SH-SY5Y (cell line): ENCODE results near the gene UBE2E3.

Experiments
- GATA2 ChIP-seq: IDR thresholded peaks from 2 replicates; pipeline ENCODE4 v1.6.1; 2011; ENCODE audit warnings: mild to moderate bottlenecking, low read depth, low read length
- GATA3 ChIP-seq: IDR thresholded peaks from 2 replicates; pipeline ENCODE4 v1.6.1; 2011; ENCODE audit warnings: low read depth, mild to moderate bottlenecking, low read length, moderate library complexity

GRCh38 chr2:180933332-180933731 is 47.1 kb upstream of the UBE2E3 start:
- TF ChIP-seq GATA2 (no peak), GATA3 (no peak)
